HepG2 (cell line): ENCODE results near the gene ADAMTS12. TPM values are rescaled to one million over a fixed set of nuclear protein-coding genes. Genes with fewer than 3 reads are reported as not detected.

ENCODE experiments used
- ASH2L ChIP-seq: fragments of 300-600, 200-600 bp; sonication (generic); IDR thresholded peaks from 2 replicates; pipeline ENCODE4 v1.7.0; 2017; ENCODE audit warnings: low read depth, mild to moderate bottlenecking, moderate library complexity, mixed read lengths, low read length; ENCODE audit not compliant: insufficient read length
- ATF5 ChIP-seq: sonication (generic); formaldehyde crosslinking; IDR thresholded peaks from 2 replicates; pipeline ENCODE4 v1.4.0; 2020; ENCODE audit warnings: mild to moderate bottlenecking, low read depth, missing genetic modification reagents
- ATM ChIP-seq: fragments of 450-650 bp; IDR thresholded peaks from 2 replicates; pipeline ENCODE4 v1.7.1; 2017; ENCODE audit warnings: mild to moderate bottlenecking, borderline replicate concordance
- BRF2 ChIP-seq: sonication (generic); formaldehyde crosslinking; IDR thresholded peaks from 2 replicates; pipeline ENCODE4 v1.8.1; 2022; ENCODE audit warnings: mild to moderate bottlenecking, missing genetic modification reagents
- CAMTA2 ChIP-seq: sonication (generic); formaldehyde crosslinking; IDR thresholded peaks from 2 replicates; pipeline ENCODE4 v1.4.0; 2020; ENCODE audit warnings: mild to moderate bottlenecking, missing genetic modification reagents, borderline replicate concordance
- CENPBD1 ChIP-seq: sonication (generic); formaldehyde crosslinking; IDR thresholded peaks from 2 replicates; pipeline ENCODE4 v1.8.0; 2022; ENCODE audit warnings: missing genetic modification reagents, low read depth, mild to moderate bottlenecking, borderline replicate concordance
- ELF3 ChIP-seq: IDR thresholded peaks from 2 replicates; pipeline ENCODE4 v1.6.1; 2016; ENCODE audit warnings: missing genetic modification reagents, missing compliant biosample characterization
- FOXO1 ChIP-seq: sonication (generic); formaldehyde crosslinking; IDR thresholded peaks from 2 replicates; pipeline ENCODE4 v1.4.0; 2020; ENCODE audit warnings: missing genetic modification reagents
- GATAD2A ChIP-seq: IDR thresholded peaks from 2 replicates; pipeline ENCODE4 v1.6.1; 2016
- HNRNPLL ChIP-seq: fragments of 200-400 bp; formaldehyde crosslinking; IDR thresholded peaks from 2 replicates; pipeline ENCODE4 v1.6.1; 2017; ENCODE audit warnings: mild to moderate bottlenecking, low read depth, low read length; ENCODE audit not compliant: poor library complexity, severe bottlenecking
- IRF9 ChIP-seq: sonication (generic); formaldehyde crosslinking; IDR thresholded peaks from 2 replicates; pipeline ENCODE4 v1.8.0; 2022; ENCODE audit warnings: missing genetic modification reagents, mild to moderate bottlenecking, borderline replicate concordance
- KDM4B ChIP-seq: sonication (generic); formaldehyde crosslinking; IDR thresholded peaks from 2 replicates; pipeline ENCODE4 v1.4.0; 2020; ENCODE audit warnings: missing genetic modification reagents
- KLF6 ChIP-seq: IDR thresholded peaks from 2 replicates; pipeline ENCODE4 v1.8.0; 2016; ENCODE audit warnings: missing biosample characterization, missing genetic modification reagents
- LRRFIP1 ChIP-seq: sonication (generic); formaldehyde crosslinking; conservative IDR thresholded peaks from 2 replicates; pipeline ENCODE4 v1.4.0; 2020; ENCODE audit warnings: missing genetic modification reagents
- PAF1 ChIP-seq: IDR thresholded peaks from 2 replicates; pipeline ENCODE4 v1.6.1; 2016; ENCODE audit warnings: missing genetic modification reagents, missing compliant biosample characterization
- RELA ChIP-seq: sonication (generic); formaldehyde crosslinking; IDR thresholded peaks from 2 replicates; pipeline ENCODE4 v1.4.0; 2020; ENCODE audit warnings: missing genetic modification reagents
- SAP130 ChIP-seq: IDR thresholded peaks from 2 replicates; pipeline ENCODE4 v1.6.1; 2016; ENCODE audit warnings: low read depth
- TCF7L2 ChIP-seq: IDR thresholded peaks from 2 replicates; pipeline ENCODE4 v1.6.1; 2011; ENCODE audit warnings: mild to moderate bottlenecking, low read depth, low read length, moderate library complexity
- TP53 ChIP-seq: sonication (generic); formaldehyde crosslinking; conservative IDR thresholded peaks from 2 replicates; pipeline ENCODE4 v1.4.0; 2020; ENCODE audit warnings: missing genetic modification reagents
- YEATS4 ChIP-seq: sonication (generic); formaldehyde crosslinking; IDR thresholded peaks from 2 replicates; pipeline ENCODE4 v1.4.0; 2020; ENCODE audit warnings: missing genetic modification reagents, borderline replicate concordance
- ZBTB42 ChIP-seq: sonication (generic); formaldehyde crosslinking; IDR thresholded peaks from 2 replicates; pipeline ENCODE4 v1.5.0; 2020; ENCODE audit warnings: mild to moderate bottlenecking, missing genetic modification reagents
- ZFP62 ChIP-seq: sonication (generic); formaldehyde crosslinking; IDR thresholded peaks from 2 replicates; pipeline ENCODE4 v1.4.0; 2020; ENCODE audit warnings: missing genetic modification reagents
- ZNF513 ChIP-seq: sonication (generic); formaldehyde crosslinking; conservative IDR thresholded peaks from 2 replicates; pipeline ENCODE4 v1.5.0; 2020; ENCODE audit warnings: missing genetic modification reagents
- ZNF670 ChIP-seq: sonication (generic); formaldehyde crosslinking; IDR thresholded peaks from 2 replicates; pipeline ENCODE4 v1.8.0; 2022; ENCODE audit warnings: mild to moderate bottlenecking, missing genetic modification reagents, borderline replicate concordance
- ZNF672 ChIP-seq: sonication (generic); formaldehyde crosslinking; IDR thresholded peaks from 2 replicates; pipeline ENCODE4 v1.8.1; 2022; ENCODE audit warnings: missing genetic modification reagents
- ZNF780A ChIP-seq: sonication (generic); formaldehyde crosslinking; IDR thresholded peaks from 2 replicates; pipeline ENCODE4 v1.8.0; 2022; ENCODE audit warnings: mild to moderate bottlenecking, missing genetic modification reagents, moderate library complexity
- polyA plus RNA-seq, 8 experiments: library from polyadenylated mRNA; depleted of rRNA in 3 of 8; stranded (reverse) in 7 of 8; unstranded in 1 of 8; fragments of >200 nt; fragmentation: Illumina TruSeq in 4 of 8; extraction: Trizol in 4 of 8; gene quantifications; 2 replicates each; pipeline versions ENCODE4 v1.2.1 to v1.2.3, GENCODE V29; 2011 to 2016; ENCODE audit warnings: low read depth in 4 of 8, missing spikeins in 1 of 8, mixed read lengths in 1 of 8; ENCODE audit not compliant: insufficient read depth in 1 of 8
- total RNA-seq, 5 experiments: library from RNA; depleted of rRNA; stranded (reverse); fragments of >200 nt; fragmentation: Illumina TruSeq; extraction: Trizol; gene quantifications; 2 replicates each; pipeline ENCODE4 v1.2.3, GENCODE V29; 2016; ENCODE audit warnings: low read depth in 1 of 5

ADAMTS12 gene
- total and polyA plus RNA-seq, 2 of the 13 experiments (the other 11 are each of a cell fraction or from before 2014, with no cell fraction given) = 0.03 TPM; not detected in 1

- no peak for TF ChIP-seq BRF2 (CRISPR knock-in tag)
- TF ChIP-seq LRRFIP1 (CRISPR knock-in tag) = no peak
- TF ChIP-seq ATM = no peak
- TF ChIP-seq GATAD2A (CRISPR knock-in tag) = peak; percentile 89
- TF ChIP-seq CAMTA2 (CRISPR knock-in tag) = no peak
- TF ChIP-seq ZNF513 (CRISPR knock-in tag) = no peak
- TF ChIP-seq ZFP62 = no peak
- 0 out of 2 replicates have a peak, but pooled peaks have one; percentile 40 for TF ChIP-seq ELF3 (CRISPR knock-in tag)
- no peak for TF ChIP-seq ZBTB42 (CRISPR knock-in tag)
- no peak for TF ChIP-seq ZNF672 (CRISPR knock-in tag)
- TF ChIP-seq YEATS4 (CRISPR knock-in tag) = no peak
- TF ChIP-seq ATF5 (CRISPR knock-in tag) = no peak
- TF ChIP-seq ASH2L = peak; percentile 44
- no peak for TF ChIP-seq ZNF780A
- no peak for TF ChIP-seq TP53
- no peak for TF ChIP-seq IRF9 (CRISPR knock-in tag)
- no peak; the same call in 1 of the 2 replicates for TF ChIP-seq KDM4B (CRISPR knock-in tag)
- TF ChIP-seq CENPBD1 (CRISPR knock-in tag) = no peak
- TF ChIP-seq PAF1 (CRISPR knock-in tag) = no peak
- TF ChIP-seq HNRNPLL = no peak
- TF ChIP-seq SAP130 (CRISPR knock-in tag) = peak; percentile 44
- no peak for TF ChIP-seq RELA (CRISPR knock-in tag)
- TF ChIP-seq TCF7L2 = no peak
- no peak for TF ChIP-seq KLF6
- peak; percentile 70; the same call in 1 of the 2 replicates for TF ChIP-seq FOXO1
- TF ChIP-seq ZNF670 = no peak
Observed at GRCh38 chr5:33582417-33582816, 309.4 kb downstream of the ADAMTS12 start (continued).
